ENCODE measurements around the gene NANOS1. TPM values are rescaled to one million over a fixed set of nuclear protein-coding genes. Genes with fewer than 3 reads are reported as not detected.

The NANOS1 gene, protein sequence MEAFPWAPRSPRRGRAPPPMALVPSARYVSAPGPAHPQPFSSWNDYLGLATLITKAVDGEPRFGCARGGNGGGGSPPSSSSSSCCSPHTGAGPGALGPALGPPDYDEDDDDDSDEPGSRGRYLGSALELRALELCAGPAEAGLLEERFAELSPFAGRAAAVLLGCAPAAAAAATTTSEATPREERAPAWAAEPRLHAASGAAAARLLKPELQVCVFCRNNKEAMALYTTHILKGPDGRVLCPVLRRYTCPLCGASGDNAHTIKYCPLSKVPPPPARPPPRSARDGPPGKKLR
- 2.4 and 7.8 TPM in 2 replicates for total RNA-seq (2014; rRNA removed; shearing (Covaris generic))

DNA sequence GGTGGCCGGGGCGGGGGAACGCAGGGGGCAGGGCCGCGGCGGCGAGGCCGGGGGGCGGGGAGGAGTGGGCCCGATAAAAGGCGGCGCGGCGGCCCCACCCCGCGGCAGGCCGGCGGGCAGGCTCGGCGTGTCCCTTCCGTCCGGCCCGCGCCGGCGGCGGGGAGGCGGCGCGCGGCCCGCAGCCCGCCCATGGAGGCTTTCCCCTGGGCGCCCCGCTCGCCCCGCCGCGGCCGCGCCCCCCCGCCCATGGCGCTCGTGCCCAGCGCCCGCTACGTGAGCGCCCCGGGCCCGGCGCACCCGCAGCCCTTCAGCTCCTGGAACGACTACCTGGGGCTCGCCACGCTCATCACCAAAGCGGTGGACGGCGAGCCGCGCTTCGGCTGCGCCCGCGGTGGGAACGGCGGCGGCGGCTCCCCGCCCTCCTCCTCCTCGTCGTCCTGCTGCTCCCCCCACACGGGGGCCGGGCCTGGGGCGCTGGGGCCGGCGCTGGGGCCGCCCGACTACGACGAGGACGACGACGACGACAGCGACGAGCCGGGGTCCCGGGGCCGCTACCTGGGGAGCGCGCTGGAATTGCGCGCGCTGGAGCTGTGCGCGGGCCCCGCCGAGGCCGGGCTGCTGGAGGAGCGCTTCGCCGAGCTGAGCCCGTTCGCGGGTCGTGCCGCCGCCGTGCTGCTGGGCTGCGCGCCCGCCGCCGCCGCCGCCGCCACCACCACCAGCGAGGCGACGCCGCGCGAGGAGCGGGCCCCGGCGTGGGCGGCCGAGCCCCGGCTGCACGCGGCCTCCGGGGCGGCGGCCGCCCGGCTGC, at the start of gene NANOS1:
Gene NANOS1 (plus strand): TSS at position 102 of the 808 bp plus-strand sequence. CDS start 88 bp downstream, at position 190.
- Histone ChIP-seq H3K36me3 (replicated peaks; ENCODE audit: control insufficient read depth, insufficient read depth, low read length) (peaks cover 7% of the 10 kb centered on the region), H3K4me3 (ENCODE audit: insufficient read depth, low read depth, low read length) (peak within 1 kb of the TSS; percentile 46), H3K27me3 (ENCODE audit: control insufficient read depth, insufficient read depth, low read length) (0 out of 2 replicates have a peak, but pooled peaks cover 2% of the 10 kb centered on the region)
- no peak for DNase-seq

DNA sequence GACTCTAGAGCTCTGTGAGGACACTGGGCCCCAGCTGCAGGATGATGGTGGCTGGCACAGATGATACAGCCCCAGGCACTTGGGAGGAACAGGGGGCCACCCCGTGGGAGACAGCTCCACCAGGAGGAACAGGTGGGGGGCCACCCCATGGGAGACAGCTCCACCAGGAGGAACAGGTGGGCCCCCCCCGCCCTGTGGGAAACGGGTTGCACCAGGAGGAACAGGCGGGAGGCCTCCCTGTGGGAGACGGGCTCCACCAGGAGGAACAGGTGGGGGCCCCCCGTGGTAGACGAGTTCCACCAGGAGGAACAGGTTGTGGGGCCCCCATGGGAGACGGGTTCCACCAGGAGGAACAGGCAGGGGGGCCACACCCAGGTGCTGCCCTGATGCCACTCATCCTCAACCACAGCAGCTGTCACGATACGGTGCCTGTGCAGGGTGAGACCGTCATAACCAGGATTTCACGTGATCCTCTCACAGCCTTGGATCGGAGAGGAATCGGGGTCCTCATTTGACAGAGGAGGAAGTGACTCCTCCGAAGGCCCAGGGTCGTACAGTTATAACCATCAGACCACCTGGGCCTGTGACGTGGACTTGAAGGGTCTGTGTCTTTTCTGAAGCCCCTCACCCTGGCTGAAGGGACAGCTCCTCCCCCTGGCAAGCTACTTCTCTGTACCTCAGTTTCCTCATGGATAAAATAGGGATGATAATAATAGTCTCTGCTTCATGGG, 49.2 kb upstream of the NANOS1 start:
- H3K36me3 ChIP-seq (replicated peaks; ENCODE audit: control insufficient read depth, insufficient read depth, low read length), result no peaks in the 10 kb centered on the region
- no peak overlapping the region for H3K4me3 ChIP-seq (ENCODE audit: insufficient read depth, low read depth, low read length)
- no peaks in the 10 kb centered on the region for H3K27me3 ChIP-seq (ENCODE audit: control insufficient read depth, insufficient read depth, low read length)
- no peak for DNase-seq

DNA sequence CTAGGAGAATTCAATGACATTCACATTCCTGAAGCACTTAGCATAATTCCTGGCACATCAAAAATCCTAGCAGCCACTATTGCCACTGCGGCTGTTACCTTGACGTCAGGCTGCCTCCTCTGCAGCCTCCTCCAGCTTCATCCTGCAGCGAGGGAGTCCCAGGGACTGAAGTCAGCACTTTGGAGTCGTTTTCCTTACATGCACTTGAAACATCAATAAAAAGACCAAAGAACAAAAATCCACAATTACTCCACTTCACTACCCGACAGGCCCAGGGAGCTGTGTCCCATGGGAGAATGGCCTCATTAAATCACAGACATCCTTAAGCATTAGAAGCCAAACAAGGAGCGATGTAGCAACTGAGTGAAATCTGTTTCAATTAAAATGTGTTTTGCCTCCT, 48.6 kb upstream of the NANOS1 start:
- no peak overlapping the region for H3K4me3 ChIP-seq (ENCODE audit: insufficient read depth, low read depth, low read length)
- H3K27me3 ChIP-seq (ENCODE audit: control insufficient read depth, insufficient read depth, low read length), result no peaks in the 10 kb centered on the region
- no peaks in the 10 kb centered on the region for H3K36me3 ChIP-seq (replicated peaks; ENCODE audit: control insufficient read depth, insufficient read depth, low read length)
- no peak for DNase-seq

DNA sequence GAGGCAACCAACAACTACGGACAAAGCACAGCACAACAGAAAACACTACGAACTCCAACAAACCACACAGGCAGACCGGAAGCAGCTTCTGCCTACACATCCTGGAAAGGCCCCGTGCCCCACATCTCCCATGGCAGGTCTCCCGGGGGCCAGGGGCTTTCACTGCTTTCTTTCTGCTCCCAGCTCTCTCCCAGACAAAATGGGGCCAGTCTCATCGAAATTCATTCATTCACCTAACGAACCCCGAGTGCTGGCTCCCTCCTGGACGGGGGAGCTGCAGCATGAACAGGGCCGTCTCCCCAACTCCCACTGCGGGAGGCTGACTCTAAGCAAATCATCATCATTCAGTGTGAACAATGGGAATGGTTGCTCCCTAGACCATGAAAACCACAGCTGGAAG, 47.6 kb upstream of the NANOS1 start:
- Histone ChIP-seq H3K36me3 (replicated peaks; ENCODE audit: control insufficient read depth, insufficient read depth, low read length) (no peaks in the 10 kb centered on the region), H3K4me3 (ENCODE audit: insufficient read depth, low read depth, low read length) (no peak overlapping the region), H3K27me3 (ENCODE audit: control insufficient read depth, insufficient read depth, low read length) (no peaks in the 10 kb centered on the region)
- DNase-seq, result peak; percentile 20

DNA sequence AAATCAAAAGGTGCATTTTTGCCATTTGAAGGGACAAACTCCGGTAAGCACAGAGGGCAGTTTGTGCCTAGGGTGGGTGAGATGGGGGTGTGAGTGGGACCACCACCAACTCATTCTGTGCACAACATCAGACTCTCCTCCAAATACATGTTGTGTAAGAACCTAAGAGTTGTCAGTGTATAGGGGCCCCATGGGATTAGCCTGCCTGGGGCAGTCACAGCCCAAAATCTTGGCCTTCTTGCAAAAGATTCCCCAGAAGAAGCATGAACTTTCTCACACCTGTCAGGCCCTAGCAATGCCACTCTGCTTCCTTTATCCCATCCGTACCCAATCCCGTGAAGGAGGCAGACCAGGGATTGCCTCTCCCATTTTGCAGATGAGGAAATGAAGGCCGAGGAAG, 47.1 kb upstream of the NANOS1 start:
- Histone ChIP-seq H3K36me3 (replicated peaks; ENCODE audit: control insufficient read depth, insufficient read depth, low read length) (no peaks in the 10 kb centered on the region), H3K4me3 (ENCODE audit: insufficient read depth, low read depth, low read length) (no peak overlapping the region), H3K27me3 (ENCODE audit: control insufficient read depth, insufficient read depth, low read length) (no peaks in the 10 kb centered on the region)
- DNase-seq, result no peak

DNA sequence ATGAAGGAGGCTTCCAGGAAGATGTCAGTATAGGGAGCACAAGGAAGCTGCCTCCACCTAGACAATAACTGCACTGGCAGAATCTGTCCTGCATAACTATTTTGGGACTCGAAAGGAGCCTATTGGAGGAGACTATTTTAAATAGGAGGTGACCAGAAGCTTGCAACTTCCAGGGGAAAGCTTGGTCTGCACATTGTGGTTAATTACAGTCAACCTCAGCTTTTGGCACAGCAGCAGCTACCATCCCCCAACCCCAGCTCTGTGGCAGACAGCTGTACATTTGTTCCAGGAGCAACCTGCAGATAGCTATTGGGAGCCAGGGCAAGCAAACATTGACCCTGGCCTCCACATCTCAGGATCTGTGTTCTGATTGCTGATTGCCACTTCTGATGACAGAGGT, 46.3 kb upstream of the NANOS1 start:
- no peaks in the 10 kb centered on the region for H3K27me3 ChIP-seq (ENCODE audit: control insufficient read depth, insufficient read depth, low read length)
- no peaks in the 10 kb centered on the region for H3K36me3 ChIP-seq (replicated peaks; ENCODE audit: control insufficient read depth, insufficient read depth, low read length)
- H3K4me3 ChIP-seq (ENCODE audit: insufficient read depth, low read depth, low read length), result no peak overlapping the region
- no peak for DNase-seq

DNA sequence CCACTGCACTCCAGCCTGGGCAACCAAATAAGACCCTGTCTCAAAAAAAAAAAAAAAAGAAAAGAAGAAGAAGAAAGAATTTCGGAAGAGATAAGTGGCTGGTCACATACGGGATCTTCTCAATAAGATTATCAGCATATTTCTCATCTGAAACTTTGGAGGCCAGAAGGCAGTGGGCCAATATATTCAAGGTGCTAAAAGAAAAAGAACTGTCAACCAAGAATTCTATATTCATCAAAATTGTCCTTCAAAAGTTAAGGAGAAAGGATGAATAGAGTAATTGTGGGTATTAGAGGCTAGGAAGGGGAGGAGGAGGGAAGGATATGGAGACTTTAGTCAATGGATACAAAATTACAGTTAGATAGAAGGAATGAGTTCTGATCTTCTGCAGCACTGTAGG, 43.9 kb upstream of the NANOS1 start:
- no peaks in the 10 kb centered on the region for H3K36me3 ChIP-seq (replicated peaks; ENCODE audit: control insufficient read depth, insufficient read depth, low read length)
- no peak for DNase-seq
- H3K4me3 ChIP-seq (ENCODE audit: insufficient read depth, low read depth, low read length), result no peak overlapping the region
- no peaks in the 10 kb centered on the region for H3K27me3 ChIP-seq (ENCODE audit: control insufficient read depth, insufficient read depth, low read length)

DNA sequence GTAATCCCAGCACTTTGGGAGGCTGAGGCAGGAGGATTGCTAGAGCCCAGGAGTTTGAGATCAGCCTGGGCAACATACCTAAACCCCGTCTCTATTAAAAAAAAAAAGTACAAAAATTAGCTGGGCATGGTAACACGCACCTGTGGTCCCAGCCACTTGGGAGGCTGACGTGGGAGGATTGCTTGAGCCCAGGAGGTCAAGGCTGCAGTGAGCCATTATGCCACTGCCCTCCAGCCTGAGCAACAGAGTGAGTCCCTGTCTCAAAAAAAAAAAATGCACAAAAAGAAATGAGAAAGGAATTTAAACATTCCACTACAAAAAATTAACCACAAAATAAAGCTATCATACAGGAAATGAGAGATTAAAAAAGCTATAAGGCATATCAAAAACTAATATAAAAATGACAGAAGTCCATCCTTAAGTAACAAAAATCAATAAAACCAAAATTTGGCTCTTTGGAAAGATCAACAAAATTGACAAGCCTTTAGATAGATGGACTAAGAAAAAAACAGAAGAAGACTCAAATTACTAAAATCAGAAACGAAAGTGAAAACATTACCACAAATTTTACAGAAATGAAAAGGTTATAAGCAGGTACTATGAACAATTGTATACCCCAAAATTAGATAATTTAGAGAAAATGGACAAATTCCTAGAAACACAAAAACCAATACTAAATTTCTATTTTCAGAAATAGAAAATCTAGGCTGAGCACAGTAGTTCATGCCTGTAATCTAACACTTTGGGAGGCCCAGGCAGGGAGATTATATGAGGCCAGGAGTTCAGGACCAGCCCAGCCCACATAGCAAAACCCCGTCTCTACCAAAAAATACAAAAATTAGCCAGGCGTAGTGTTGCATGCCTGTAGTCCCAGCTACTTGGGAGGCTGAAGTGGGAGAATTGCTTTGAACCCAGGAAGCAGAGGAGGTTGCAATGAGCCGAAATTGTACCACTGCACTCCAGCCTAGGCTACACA, 42.4 kb upstream of the NANOS1 start:
- no peaks in the 10 kb centered on the region for H3K27me3 ChIP-seq (ENCODE audit: control insufficient read depth, insufficient read depth, low read length)
- no peak for DNase-seq

DNA sequence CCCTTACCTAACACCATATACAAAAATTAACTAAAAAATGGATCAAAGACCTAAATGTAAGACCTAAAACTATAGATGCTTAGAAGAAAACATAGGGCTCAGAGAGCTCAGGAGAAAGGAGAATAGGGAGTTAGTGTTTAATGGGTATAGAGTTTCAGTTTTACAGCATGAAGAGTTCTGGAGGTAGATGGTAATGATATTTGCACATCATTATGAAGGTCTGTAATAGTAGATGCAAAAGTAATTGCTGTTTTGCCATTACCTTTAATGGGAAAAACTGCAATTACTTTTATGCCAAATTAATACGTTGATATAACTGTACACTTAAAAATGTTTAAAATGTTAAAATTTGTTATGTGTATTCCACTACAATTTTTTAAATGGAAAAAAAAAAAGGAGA, 39.2 kb upstream of the NANOS1 start:
- no peak for DNase-seq
- H3K36me3 ChIP-seq (replicated peaks; ENCODE audit: control insufficient read depth, insufficient read depth, low read length), result no peaks in the 10 kb centered on the region
- H3K4me3 ChIP-seq (ENCODE audit: insufficient read depth, low read depth, low read length), result no peak overlapping the region
- no peaks in the 10 kb centered on the region for H3K27me3 ChIP-seq (ENCODE audit: control insufficient read depth, insufficient read depth, low read length)

More for the DNA sequence above, 42.4 kb upstream of the NANOS1 start:
- H3K4me3 ChIP-seq (ENCODE audit: insufficient read depth, low read depth, low read length), result no peak overlapping the region
- H3K36me3 ChIP-seq (replicated peaks; ENCODE audit: control insufficient read depth, insufficient read depth, low read length), result no peaks in the 10 kb centered on the region

DNA sequence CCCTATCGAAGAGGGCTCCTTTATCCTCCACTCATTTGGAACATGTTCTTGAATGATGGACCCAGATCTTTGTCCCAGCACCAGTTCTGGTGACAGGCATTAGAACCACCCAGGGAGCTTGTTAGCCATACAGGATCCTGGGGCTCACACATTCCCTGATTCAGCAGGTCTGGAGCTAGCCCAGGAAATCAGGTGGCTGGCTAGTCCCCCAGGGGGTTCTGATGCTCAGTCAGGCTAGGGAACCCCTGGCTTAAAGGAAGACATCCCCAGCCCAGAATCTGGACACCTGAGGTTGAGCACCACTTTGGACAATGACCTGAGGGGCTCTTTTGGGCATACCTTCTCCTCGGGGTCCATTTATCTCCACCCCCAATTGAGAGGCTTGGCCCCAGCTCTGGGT, 37.0 kb upstream of the NANOS1 start:
- Histone ChIP-seq H3K4me3 (ENCODE audit: insufficient read depth, low read depth, low read length) (no peak overlapping the region), H3K27me3 (ENCODE audit: control insufficient read depth, insufficient read depth, low read length) (no peaks in the 10 kb centered on the region), H3K36me3 (replicated peaks; ENCODE audit: control insufficient read depth, insufficient read depth, low read length) (no peaks in the 10 kb centered on the region)
- DNase-seq, result no peak

DNA sequence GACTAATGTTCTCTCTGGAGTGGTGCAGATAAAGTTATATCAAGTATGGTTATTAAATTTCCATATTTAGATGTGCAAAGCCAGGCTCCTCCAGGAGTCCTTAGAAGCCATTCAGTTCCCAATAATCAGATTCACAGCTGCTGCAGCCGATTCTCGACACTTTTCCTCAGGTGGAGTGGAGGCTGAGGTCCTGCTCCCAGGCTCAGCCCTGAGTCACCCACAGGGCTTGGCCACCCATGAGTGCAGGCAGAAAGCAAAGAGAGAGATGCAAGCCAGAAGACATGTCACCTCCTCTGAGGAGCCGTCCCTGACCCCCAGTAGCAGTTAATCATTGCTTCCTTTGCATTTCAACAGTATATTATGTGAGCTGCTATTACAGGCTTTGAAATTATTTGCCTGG, 36.3 kb upstream of the NANOS1 start:
- no peak for DNase-seq
- Histone ChIP-seq H3K27me3 (ENCODE audit: control insufficient read depth, insufficient read depth, low read length) (no peaks in the 10 kb centered on the region), H3K4me3 (ENCODE audit: insufficient read depth, low read depth, low read length) (no peak overlapping the region), H3K36me3 (replicated peaks; ENCODE audit: control insufficient read depth, insufficient read depth, low read length) (no peaks in the 10 kb centered on the region)

DNA sequence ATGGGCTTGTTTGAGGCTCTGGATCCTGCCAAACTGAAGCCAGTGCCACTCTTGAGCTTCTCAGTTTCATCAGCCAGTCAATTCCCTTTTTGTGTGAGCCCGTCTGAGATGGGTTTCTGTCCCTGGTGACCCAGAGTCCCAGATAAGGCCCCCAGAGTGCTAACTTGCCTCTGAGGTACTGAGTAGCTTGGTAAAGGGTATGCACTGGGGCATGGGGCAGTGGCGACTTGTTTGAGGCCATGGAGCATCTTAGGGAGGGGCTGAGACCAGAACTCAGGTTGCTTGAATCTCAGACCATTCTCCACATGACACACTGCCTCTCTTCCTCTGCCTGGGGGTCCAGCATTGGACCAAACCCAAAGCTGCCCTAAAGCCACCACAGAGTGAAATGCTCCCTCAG, 35.2 kb upstream of the NANOS1 start:
- no peak for DNase-seq

DNA sequence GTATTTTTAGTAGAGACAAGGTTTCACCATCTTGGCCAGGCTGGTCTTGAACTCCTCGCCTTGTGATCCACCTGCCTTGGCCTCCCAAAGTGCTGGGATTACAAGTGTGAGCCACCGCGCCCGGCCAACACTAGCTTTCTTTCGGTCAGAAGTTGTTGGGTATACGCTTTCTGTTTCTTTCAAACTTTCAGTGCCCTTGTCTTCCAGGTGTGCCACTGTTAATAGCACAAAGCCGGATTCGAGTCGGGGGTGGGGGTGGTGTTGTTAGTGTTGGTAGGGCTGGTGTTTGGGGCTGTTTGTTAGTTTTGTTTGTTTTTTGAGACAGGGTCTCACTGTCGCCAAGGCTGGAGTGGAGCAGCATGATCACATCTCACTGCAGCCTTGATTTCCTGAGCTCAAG, 33.8 kb upstream of the NANOS1 start:
- H3K36me3 ChIP-seq (replicated peaks; ENCODE audit: control insufficient read depth, insufficient read depth, low read length), result no peaks in the 10 kb centered on the region
- DNase-seq, result no peak
- H3K4me3 ChIP-seq (ENCODE audit: insufficient read depth, low read depth, low read length), result no peak overlapping the region
- no peaks in the 10 kb centered on the region for H3K27me3 ChIP-seq (ENCODE audit: control insufficient read depth, insufficient read depth, low read length)

More for the DNA sequence above, 35.2 kb upstream of the NANOS1 start:
- Histone ChIP-seq H3K4me3 (ENCODE audit: insufficient read depth, low read depth, low read length) (no peak overlapping the region), H3K27me3 (ENCODE audit: control insufficient read depth, insufficient read depth, low read length) (no peaks in the 10 kb centered on the region), H3K36me3 (replicated peaks; ENCODE audit: control insufficient read depth, insufficient read depth, low read length) (no peaks in the 10 kb centered on the region)

DNA sequence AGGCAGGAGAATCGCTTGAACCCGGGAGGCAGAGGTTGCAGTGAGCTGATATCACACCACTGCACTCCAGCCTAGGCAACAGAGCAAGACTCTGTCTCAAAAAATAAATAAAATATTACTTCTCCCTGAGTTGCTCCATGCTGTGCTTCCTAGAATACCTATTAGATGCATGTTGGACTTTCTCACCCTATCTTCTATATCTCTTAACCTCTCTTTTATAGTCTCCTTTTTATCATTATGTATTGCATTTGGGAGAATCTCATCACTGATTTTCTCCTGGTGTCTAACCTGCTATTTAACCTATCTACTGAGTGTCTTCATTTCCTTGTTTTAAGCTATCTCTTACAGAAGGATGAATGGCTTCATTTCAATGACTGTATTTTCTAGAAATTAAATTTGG, 32.1 kb upstream of the NANOS1 start:
- H3K4me3 ChIP-seq (ENCODE audit: insufficient read depth, low read depth, low read length), result no peak overlapping the region
- DNase-seq, result no peak
- no peaks in the 10 kb centered on the region for H3K36me3 ChIP-seq (replicated peaks; ENCODE audit: control insufficient read depth, insufficient read depth, low read length)
- H3K27me3 ChIP-seq (ENCODE audit: control insufficient read depth, insufficient read depth, low read length), result no peaks in the 10 kb centered on the region

All from H7 (cell line).